GM10248 (cell line): Measurements from ENCODE around the gene DLGAP1.
"Not testable (repeated sequence)": the region's sequence is repeated elsewhere in the genome, so short reads cannot be mapped to it uniquely, and the experiment has no call there.

ENCODE experiments used
- CTCF ChIA-PET: fragments of 300-600 bp; sonication (Branson Sonifier 250); formaldehyde crosslinking; extraction: SDS; loops from one replicate; lab custom pipeline; 2021; ENCODE audit warnings: antibody characterized with exemption; lab: Yijun Ruan, JAX
- POLR2A ChIA-PET: fragments of 350-650 bp; sonication (Branson Sonifier 250); formaldehyde crosslinking; extraction: SDS; loops from one replicate; lab custom pipeline; 2020; ENCODE audit warnings: antibody characterized with exemption; lab: Yijun Ruan, JAX
- DNase-seq: peaks from one replicate; pipeline ENCODE4 v3.0.0; 2012; ENCODE audit errors: extremely low spot score
- CTCF ChIP-seq: IDR thresholded peaks from 2 replicates; pipeline ENCODE4 v1.5.1; 2012; ENCODE audit warnings: mild to moderate bottlenecking, low read depth; ENCODE audit errors: extremely low read depth, missing control alignments, control extremely low read depth

Gene DLGAP1

GRCh38 chr18:3612315-3612714 lies 842.8 kb downstream of the DLGAP1 start:
- DNase-seq = no peak
- ChIA-PET POLR2A (no interaction called here), CTCF (interaction anchor here (0.6 to 1.2 kb wide), 3 partner anchors 9 to 54 kb away, joined by 3 to 4 read pairs (median 3); no protein-coding TSS in a partner anchor)
- no peak for TF ChIP-seq CTCF

GRCh38 chr18:3611313-3612090 lies 843.6 kb downstream of the DLGAP1 start:
- CTCF ChIA-PET = interaction anchor here (0.6 to 3.6 kb wide), 5 partner anchors 8 to 55 kb away, joined by 3 to 12 read pairs (median 4); no protein-coding TSS in a partner anchor
- POLR2A ChIA-PET = no interaction called here
- DNase-seq = no peak
- TF ChIP-seq CTCF = no peak

- POLR2A ChIA-PET = no interaction called here
- no peak for DNase-seq
- CTCF ChIA-PET = interaction anchor here (1.5 to 3.6 kb wide), 2 partner anchors 14 to 26 kb away, joined by 4 to 12 read pairs; no protein-coding TSS in a partner anchor
- no peak for TF ChIP-seq CTCF
Observed at GRCh38 chr18:3610813-3611212, 844.3 kb downstream of the DLGAP1 start.

GRCh38 chr18:3610188-3610708 lies 844.9 kb downstream of the DLGAP1 start:
- no peak for DNase-seq
- ChIA-PET CTCF (interaction anchor here (3.6 kb wide), 1 partner anchor 13 kb away, joined by 12 read pairs; no protein-coding TSS in a partner anchor), POLR2A (no interaction called here)
- no peak for TF ChIP-seq CTCF

GRCh38 chr18:3608488-3608887 lies 846.6 kb downstream of the DLGAP1 start:
- ChIA-PET POLR2A (no interaction called here), CTCF (interaction anchor here (0.6 to 3.6 kb wide), 4 partner anchors 12 to 23 kb away, joined by 3 to 12 read pairs (median 5); no protein-coding TSS in a partner anchor)
- no peak for DNase-seq
- TF ChIP-seq CTCF = no peak

- POLR2A ChIA-PET, DNase-seq: not testable (repeated sequence)
- CTCF ChIA-PET = interaction anchor here (0.6 to 3.6 kb wide), 4 partner anchors 11 to 22 kb away, joined by 3 to 12 read pairs (median 5); no protein-coding TSS in a partner anchor
Observed at GRCh38 chr18:3608099-3608453, 847.0 kb downstream of the DLGAP1 start.
